Neuron (in vitro differentiated cells): ENCODE measurements around the gene SEMA3A.
"Not testable (repeated sequence)": the region's sequence is repeated elsewhere in the genome, so short reads cannot be mapped to it uniquely, and the experiment has no call there.

Source experiments
- H2AFZ ChIP-seq: one replicate; pipeline ENCODE4 v1.6.1; 2013; ENCODE audit warnings: low read depth, mild to moderate bottlenecking, inconsistent platforms, low read length, moderate library complexity
- H3K27me3 ChIP-seq: one replicate; pipeline ENCODE4 v1.6.1; 2013; ENCODE audit warnings: low read length; ENCODE audit not compliant: insufficient read depth
- H3K36me3 ChIP-seq: one replicate; pipeline ENCODE4 v1.6.1; 2013; ENCODE audit warnings: low read length; ENCODE audit not compliant: insufficient read depth
- H3K4me1 ChIP-seq: one replicate; pipeline ENCODE4 v1.6.1; 2013; ENCODE audit warnings: low read length; ENCODE audit not compliant: insufficient read depth
- H3K4me3 ChIP-seq: 2 replicates; pipeline ENCODE4 v1.5.1; 2013; ENCODE audit warnings: mild to moderate bottlenecking, low read length, moderate library complexity
- H3K9me3 ChIP-seq: one replicate; pipeline ENCODE4 v1.6.1; 2013; ENCODE audit warnings: low read length

SEMA3A gene

DNA sequence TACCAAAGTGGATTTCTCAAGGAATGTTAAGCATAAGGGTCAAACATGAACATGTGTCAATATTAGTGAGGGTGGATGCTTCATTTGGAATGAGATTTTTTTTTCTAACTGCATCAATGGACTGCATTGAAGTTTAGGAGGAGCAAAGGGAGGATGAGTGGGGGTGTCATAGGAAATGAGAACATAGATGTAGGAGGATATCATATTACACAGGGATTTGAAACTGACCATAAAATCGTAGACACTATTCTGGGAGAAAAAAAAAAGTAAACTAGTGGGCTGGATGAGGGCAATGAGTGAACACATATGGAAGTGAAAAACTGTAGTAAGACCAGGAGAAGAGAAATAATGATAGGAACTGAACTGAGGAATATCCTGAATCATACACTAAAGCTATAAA, 109.4 kb downstream of the SEMA3A start:
- no peaks in the 10 kb centered on the region for H3K27me3 ChIP-seq
- H3K4me1 ChIP-seq: peaks cover 10% of the 10 kb centered on the region
- H2AFZ ChIP-seq: no peak overlapping the region
- H3K9me3 ChIP-seq: no peaks in the 10 kb centered on the region
- H3K36me3 ChIP-seq: no peaks in the 10 kb centered on the region
- no peak overlapping the region for H3K4me3 ChIP-seq

DNA sequence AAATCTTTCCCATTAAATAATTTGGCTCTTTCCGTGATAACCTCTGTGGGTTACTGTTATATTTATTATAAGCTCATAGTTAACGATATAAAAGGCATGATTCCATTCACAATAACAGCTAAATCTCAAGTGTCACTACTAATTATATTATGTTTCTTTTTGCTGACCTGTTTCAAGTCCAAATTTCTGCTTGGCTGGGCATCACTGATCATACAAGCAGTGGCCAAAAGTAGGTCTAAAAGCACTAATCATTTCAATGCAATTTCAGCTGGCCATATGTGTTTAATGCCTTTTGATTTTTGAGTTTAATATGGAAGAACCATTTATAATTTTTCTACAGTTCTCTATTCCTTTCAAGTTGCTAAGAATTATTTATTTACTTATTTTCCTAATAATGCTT, 110.7 kb downstream of the SEMA3A start:
- no peak overlapping the region for H3K4me3 ChIP-seq
- H3K9me3 ChIP-seq: no peaks in the 10 kb centered on the region
- H3K27me3 ChIP-seq: no peaks in the 10 kb centered on the region
- H2AFZ ChIP-seq: no peak overlapping the region
- no peaks in the 10 kb centered on the region for H3K36me3 ChIP-seq
- H3K4me1 ChIP-seq: peaks cover 7% of the 10 kb centered on the region

- Histone ChIP-seq H3K4me1 (peaks cover 3% of the 10 kb centered on the region), H2AFZ (no peak overlapping the region), H3K36me3 (no peaks in the 10 kb centered on the region), H3K27me3 (no peaks in the 10 kb centered on the region), H3K4me3 (no peak overlapping the region), H3K9me3 (no peaks in the 10 kb centered on the region)
Measured at GRCh38 chr7:84081973-84082522, 112.5 kb downstream of the SEMA3A start.

DNA sequence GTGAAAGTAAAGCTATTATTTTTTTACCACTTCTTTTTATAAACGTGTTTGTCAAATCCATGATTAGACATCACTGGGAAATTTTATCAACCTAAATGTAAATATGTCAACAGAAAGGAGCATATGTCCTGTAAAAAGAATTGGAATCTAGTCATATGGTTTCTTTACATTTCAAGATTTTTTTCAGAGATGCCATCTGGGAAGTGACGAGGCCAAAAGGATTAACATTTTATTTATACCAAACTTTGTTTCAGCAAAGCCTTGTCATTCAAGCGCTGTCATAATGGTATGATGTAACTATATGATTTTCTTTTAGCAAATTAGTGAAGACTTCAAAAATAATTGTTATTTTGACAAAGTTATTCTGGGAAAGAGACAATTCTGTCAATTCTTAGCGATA, 117.3 kb downstream of the SEMA3A start:
- Histone ChIP-seq H2AFZ (no peak overlapping the region), H3K36me3 (no peaks in the 10 kb centered on the region), H3K27me3 (no peaks in the 10 kb centered on the region), H3K9me3 (no peaks in the 10 kb centered on the region), H3K4me1 (no peaks in the 10 kb centered on the region), H3K4me3 (no peak overlapping the region)

- H3K4me3 ChIP-seq: no peak overlapping the region
- H3K27me3 ChIP-seq: no peaks in the 10 kb centered on the region
- no peaks in the 10 kb centered on the region for H3K4me1 ChIP-seq
- no peak overlapping the region for H2AFZ ChIP-seq
- H3K36me3 ChIP-seq: no peaks in the 10 kb centered on the region
- no peaks in the 10 kb centered on the region for H3K9me3 ChIP-seq
Measured at GRCh38 chr7:84076219-84076618, 118.4 kb downstream of the SEMA3A start.

DNA sequence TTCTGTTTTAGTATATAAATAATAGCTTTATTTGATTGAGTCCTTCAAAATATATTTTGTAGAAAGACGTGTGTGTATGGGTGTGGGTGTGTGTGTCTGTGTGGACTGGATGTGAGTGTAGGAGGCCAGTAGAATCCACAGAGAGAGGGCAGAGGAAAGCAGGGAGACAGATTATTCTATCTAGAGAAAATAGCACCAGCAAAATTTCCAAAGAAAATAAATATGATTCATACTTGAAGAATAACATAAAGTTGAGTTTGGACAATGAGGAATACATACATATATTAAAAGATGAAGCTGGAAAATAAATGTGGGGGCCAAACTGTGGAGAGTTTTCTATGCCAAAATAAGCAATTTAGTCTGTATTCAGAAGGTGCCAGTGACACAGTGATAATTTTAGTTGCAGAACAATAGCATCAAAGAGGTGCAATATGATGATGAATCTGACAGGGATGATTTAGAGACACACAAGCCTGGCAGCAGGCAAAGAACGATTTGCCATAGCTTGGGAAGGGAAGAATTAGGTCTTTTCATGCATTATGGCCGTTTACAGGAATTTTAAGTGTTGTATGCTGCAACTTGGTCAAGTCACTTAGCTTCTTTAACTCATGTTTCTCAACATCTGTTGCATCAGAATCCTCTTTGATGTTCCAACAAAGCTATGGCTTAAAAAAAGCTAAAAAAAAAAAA, 121.3 kb downstream of the SEMA3A start:
- Histone ChIP-seq H2AFZ (no peak overlapping the region), H3K36me3 (peaks cover 4% of the 10 kb centered on the region), H3K4me1 (no peaks in the 10 kb centered on the region), H3K9me3 (no peaks in the 10 kb centered on the region), H3K4me3 (no peak overlapping the region), H3K27me3 (no peaks in the 10 kb centered on the region)

GRCh38 chr7:84070770-84071169, 123.8 kb downstream of the SEMA3A start:
- Histone ChIP-seq H3K27me3 (no peaks in the 10 kb centered on the region), H3K9me3 (no peaks in the 10 kb centered on the region), H3K4me3 (no peak overlapping the region), H3K36me3 (peaks cover 4% of the 10 kb centered on the region), H2AFZ (no peak overlapping the region), H3K4me1 (no peaks in the 10 kb centered on the region)

- Histone ChIP-seq H2AFZ (no peak overlapping the region), H3K9me3 (no peaks in the 10 kb centered on the region), H3K4me3 (no peak overlapping the region), H3K4me1 (no peaks in the 10 kb centered on the region), H3K27me3 (no peaks in the 10 kb centered on the region), H3K36me3 (peaks cover 4% of the 10 kb centered on the region)
Measured at GRCh38 chr7:84069999-84070500, 124.5 kb downstream of the SEMA3A start.

DNA sequence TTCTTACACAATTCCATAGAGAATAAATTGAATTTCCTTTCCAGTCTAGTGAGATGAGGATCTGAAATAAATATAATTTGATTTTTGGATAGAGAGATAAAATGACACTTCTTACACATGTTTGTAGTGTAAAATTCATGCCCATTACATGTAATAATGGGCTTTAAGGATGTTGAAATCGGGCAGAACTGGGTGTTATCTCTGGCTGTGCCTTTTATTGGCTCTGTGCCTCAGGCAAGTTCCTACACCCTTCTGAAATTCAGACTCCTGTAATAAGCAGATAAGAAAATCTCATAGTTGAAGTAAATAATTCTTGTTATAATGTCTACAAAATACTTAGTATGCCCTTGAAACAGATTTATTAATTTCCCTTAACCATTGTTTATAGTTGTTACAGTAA, 125.6 kb downstream of the SEMA3A start:
- no peak overlapping the region for H2AFZ ChIP-seq
- no peaks in the 10 kb centered on the region for H3K27me3 ChIP-seq
- no peaks in the 10 kb centered on the region for H3K4me1 ChIP-seq
- H3K9me3 ChIP-seq: no peaks in the 10 kb centered on the region
- peaks cover 4% of the 10 kb centered on the region for H3K36me3 ChIP-seq
- H3K4me3 ChIP-seq: no peak overlapping the region

DNA sequence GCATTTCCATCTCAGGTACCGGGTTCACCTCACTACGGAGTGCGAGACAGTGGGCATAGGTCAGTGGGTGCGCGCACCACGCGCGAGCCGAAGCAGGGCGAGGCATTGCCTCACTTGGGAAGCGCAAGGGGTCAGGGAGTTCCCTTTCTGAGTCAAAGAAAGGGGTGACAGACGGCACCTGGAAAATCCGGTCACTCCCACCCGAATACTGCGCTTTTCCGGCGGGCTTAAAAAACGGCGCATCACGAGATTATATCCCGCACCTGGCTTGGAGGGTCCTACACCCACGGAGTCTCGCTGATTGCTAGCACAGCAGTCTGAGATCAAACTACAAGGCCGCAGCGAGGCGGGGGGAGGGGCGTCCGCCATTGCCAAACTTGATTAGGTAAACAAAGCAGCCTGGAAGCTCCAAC, 132.1 kb downstream of the SEMA3A start:
- H3K36me3 ChIP-seq, H3K27me3 ChIP-seq, H3K4me1 ChIP-seq, H3K9me3 ChIP-seq, H2AFZ ChIP-seq, H3K4me3 ChIP-seq: not testable (repeated sequence)

GRCh38 chr7:84060760-84061261, 133.8 kb downstream of the SEMA3A start:
- H3K4me1 ChIP-seq: no peaks in the 10 kb centered on the region
- peaks cover 9% of the 10 kb centered on the region for H3K36me3 ChIP-seq
- no peaks in the 10 kb centered on the region for H3K27me3 ChIP-seq
- H2AFZ ChIP-seq: no peak overlapping the region
- H3K9me3 ChIP-seq: no peaks in the 10 kb centered on the region
- no peak overlapping the region for H3K4me3 ChIP-seq

GRCh38 chr7:84060000-84060399, 134.6 kb downstream of the SEMA3A start:
- Histone ChIP-seq H2AFZ (no peak overlapping the region), H3K9me3 (no peaks in the 10 kb centered on the region), H3K27me3 (no peaks in the 10 kb centered on the region), H3K4me3 (no peak overlapping the region), H3K4me1 (no peaks in the 10 kb centered on the region), H3K36me3 (peaks cover 12% of the 10 kb centered on the region)

- Histone ChIP-seq H3K36me3 (peaks cover 12% of the 10 kb centered on the region), H3K4me3 (no peak overlapping the region), H3K9me3 (no peaks in the 10 kb centered on the region), H3K4me1 (no peaks in the 10 kb centered on the region), H3K27me3 (no peaks in the 10 kb centered on the region), H2AFZ (no peak overlapping the region)
Measured at GRCh38 chr7:84058311-84059076, 136.1 kb downstream of the SEMA3A start.
